Astrocyte (in vitro differentiated cells and primary cell): ENCODE results near the gene SDHAF1. TPM values are rescaled to one million over a fixed set of nuclear protein-coding genes. Genes with fewer than 3 reads are reported as not detected.

Experiments
- DNase-seq: peaks from one replicate; pipeline ENCODE4 v3.0.0-alpha.2; 2010; ENCODE audit warnings: low read depth
- FAIRE-seq: peaks from 2 replicates; lab custom pipeline; 2011; peaks lifted over from hg19 to GRCh38; lab: Jason Lieb, UNC
- H2AFZ ChIP-seq: 2 replicates; pipeline ENCODE4 v1.6.0; 2012; ENCODE audit warnings: low read depth, low read length, inconsistent platforms
- H3K27ac ChIP-seq: 2 replicates; pipeline ENCODE4 v1.5.1; 2011; ENCODE audit warnings: low read depth, low read length, inconsistent platforms
- H3K27me3 ChIP-seq: 2 replicates; pipeline ENCODE4 v1.6.0; 2011; ENCODE audit warnings: low read length, inconsistent platforms; ENCODE audit not compliant: insufficient read depth
- H3K36me3 ChIP-seq: 2 replicates; pipeline ENCODE4 v1.5.1; 2011; ENCODE audit warnings: low read length, inconsistent platforms; ENCODE audit not compliant: insufficient read depth
- H3K4me1 ChIP-seq: 2 replicates; pipeline ENCODE4 v1.5.1; 2011; ENCODE audit warnings: low read length, inconsistent platforms; ENCODE audit not compliant: insufficient read depth
- H3K4me2 ChIP-seq: 2 replicates; pipeline ENCODE4 v1.6.0; 2012; ENCODE audit warnings: low read length, inconsistent platforms
- H3K4me3 ChIP-seq: 2 replicates; pipeline ENCODE4 v1.5.1; 2011; ENCODE audit warnings: low read depth, mild to moderate bottlenecking, low read length, inconsistent platforms; ENCODE audit not compliant: insufficient read depth
- H3K79me2 ChIP-seq: 2 replicates; pipeline ENCODE4 v1.6.0; 2012; ENCODE audit warnings: mild to moderate bottlenecking, low read length, inconsistent platforms; ENCODE audit not compliant: insufficient read depth
- H3K9ac ChIP-seq: 2 replicates; pipeline ENCODE4 v1.6.0; 2012; ENCODE audit warnings: mild to moderate bottlenecking, low read length, inconsistent platforms
- H3K9me3 ChIP-seq: 2 replicates; pipeline ENCODE4 v1.5.1; 2012; ENCODE audit warnings: low read depth, mild to moderate bottlenecking, low read length, inconsistent platforms; ENCODE audit not compliant: insufficient read depth
- H4K20me1 ChIP-seq: 2 replicates; pipeline ENCODE4 v1.6.0; 2012; ENCODE audit warnings: low read length, inconsistent platforms; ENCODE audit not compliant: insufficient read depth
- H3K27ac Mint-ChIP-seq: one replicate; pipeline ENCODE4 v1.8.0; 2021; ENCODE audit warnings: mild to moderate bottlenecking, mixed read lengths; ENCODE audit not compliant: unreplicated experiment
- H3K27me3 Mint-ChIP-seq: one replicate; pipeline ENCODE4 v1.8.0; 2021; ENCODE audit warnings: low read depth, mixed read lengths; ENCODE audit not compliant: unreplicated experiment
- H3K36me3 Mint-ChIP-seq: one replicate; pipeline ENCODE4 v1.8.0; 2021; ENCODE audit warnings: low read depth, mixed read lengths; ENCODE audit not compliant: unreplicated experiment
- H3K4me1 Mint-ChIP-seq: one replicate; pipeline ENCODE4 v1.8.0; 2021; ENCODE audit warnings: low read depth, mixed read lengths; ENCODE audit not compliant: unreplicated experiment
- H3K4me3 Mint-ChIP-seq: one replicate; pipeline ENCODE4 v1.8.0; 2021; ENCODE audit warnings: mild to moderate bottlenecking, moderate library complexity, mixed read lengths; ENCODE audit not compliant: unreplicated experiment
- H3K9me3 Mint-ChIP-seq: one replicate; pipeline ENCODE4 v1.8.0; 2021; ENCODE audit warnings: mild to moderate bottlenecking, mixed read lengths; ENCODE audit not compliant: unreplicated experiment
- EZH2 ChIP-seq: IDR thresholded peaks from 2 replicates; pipeline ENCODE4 v1.6.1; 2012; ENCODE audit warnings: mild to moderate bottlenecking, low read length, inconsistent platforms; ENCODE audit not compliant: insufficient read depth
- total RNA-seq: library from RNA; stranded (reverse); gene quantifications from 2 replicates; pipeline ENCODE4 v1.2.1, GENCODE V29; 2021
- TF ChIP-seq, protein P1 (sequence below): IDR thresholded peaks from 2 replicates; pipeline ENCODE4 v1.5.1; 2011; ENCODE audit warnings: low read depth, mild to moderate bottlenecking, inconsistent platforms, low read length, moderate library complexity; ENCODE audit not compliant: insufficient read depth

SDHAF1 gene
- total RNA-seq, 1 donor from 2014 or later, result 8.8 TPM

DNA sequence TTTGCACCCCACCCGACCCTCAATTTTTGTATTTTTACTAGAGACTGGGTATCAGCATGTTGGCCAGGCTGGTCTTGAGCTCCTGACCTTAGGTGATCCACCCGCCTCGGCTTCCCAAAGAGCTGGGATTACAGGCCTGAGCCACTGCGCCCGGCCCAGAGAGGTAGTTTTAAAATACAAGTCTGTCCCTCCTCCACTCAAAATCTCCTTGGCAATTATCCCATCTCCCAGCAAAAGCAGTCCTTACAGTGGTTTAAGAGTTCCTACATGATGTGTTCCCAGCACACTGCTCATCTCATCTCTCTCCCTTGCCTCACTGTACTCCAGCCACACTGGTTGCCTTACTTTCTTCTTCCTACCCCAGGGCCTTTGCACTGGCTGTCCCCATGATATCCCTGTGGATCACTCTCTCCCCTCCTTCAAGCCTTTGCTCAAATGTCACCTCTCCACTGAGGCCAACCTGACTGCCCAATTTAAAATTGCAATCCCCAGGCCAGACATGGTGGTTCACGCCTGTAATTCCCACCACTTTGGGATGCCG, 34.5 kb upstream of the SDHAF1 start:
- Histone ChIP-seq H3K79me2 (no peaks in the 10 kb centered on the region), H3K4me1 (peaks cover 4% of the 10 kb centered on the region), H4K20me1 (no peaks in the 10 kb centered on the region), H3K27me3 (peaks cover 14% of the 10 kb centered on the region), H3K9me3 (no peaks in the 10 kb centered on the region), H2AFZ (no peak overlapping the region), H3K4me2 (no peak overlapping the region), H3K27ac (no peak overlapping the region), H3K36me3 (no peaks in the 10 kb centered on the region), H3K9ac (no peak overlapping the region), H3K4me3 (no peak overlapping the region)
- Mint-ChIP-seq H3K36me3 (peaks cover 7% of the 10 kb centered on the region), H3K27me3 (peaks cover 45% of the 10 kb centered on the region), H3K4me1 (no peaks in the 10 kb centered on the region), H3K9me3 (peaks cover 4% of the 10 kb centered on the region), H3K27ac (no peak overlapping the region), H3K4me3 (no peak overlapping the region)
- TF ChIP-seq, protein P1, sequence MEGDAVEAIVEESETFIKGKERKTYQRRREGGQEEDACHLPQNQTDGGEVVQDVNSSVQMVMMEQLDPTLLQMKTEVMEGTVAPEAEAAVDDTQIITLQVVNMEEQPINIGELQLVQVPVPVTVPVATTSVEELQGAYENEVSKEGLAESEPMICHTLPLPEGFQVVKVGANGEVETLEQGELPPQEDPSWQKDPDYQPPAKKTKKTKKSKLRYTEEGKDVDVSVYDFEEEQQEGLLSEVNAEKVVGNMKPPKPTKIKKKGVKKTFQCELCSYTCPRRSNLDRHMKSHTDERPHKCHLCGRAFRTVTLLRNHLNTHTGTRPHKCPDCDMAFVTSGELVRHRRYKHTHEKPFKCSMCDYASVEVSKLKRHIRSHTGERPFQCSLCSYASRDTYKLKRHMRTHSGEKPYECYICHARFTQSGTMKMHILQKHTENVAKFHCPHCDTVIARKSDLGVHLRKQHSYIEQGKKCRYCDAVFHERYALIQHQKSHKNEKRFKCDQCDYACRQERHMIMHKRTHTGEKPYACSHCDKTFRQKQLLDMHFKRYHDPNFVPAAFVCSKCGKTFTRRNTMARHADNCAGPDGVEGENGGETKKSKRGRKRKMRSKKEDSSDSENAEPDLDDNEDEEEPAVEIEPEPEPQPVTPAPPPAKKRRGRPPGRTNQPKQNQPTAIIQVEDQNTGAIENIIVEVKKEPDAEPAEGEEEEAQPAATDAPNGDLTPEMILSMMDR, result no peak
- DNase-seq, result no peak
- FAIRE-seq, result no peak

DNA sequence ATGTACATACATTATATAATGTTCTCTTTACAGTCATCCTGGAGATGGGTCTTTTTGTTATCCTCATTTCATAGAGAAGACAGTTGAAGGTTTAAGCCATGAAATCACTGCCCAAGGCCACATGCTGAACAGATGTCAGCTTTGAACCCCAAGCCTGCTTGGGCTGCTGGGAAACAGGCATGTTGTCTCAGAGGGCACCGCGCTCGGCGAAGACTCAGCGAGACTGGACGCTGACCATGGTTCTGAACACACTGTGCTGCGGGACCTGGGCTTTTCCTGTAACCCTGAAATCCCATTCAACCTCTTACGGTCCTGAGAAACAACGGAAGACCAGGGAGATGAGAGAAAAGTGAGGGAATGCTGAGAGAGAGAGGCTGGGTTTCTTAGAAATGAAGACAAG, 31.5 kb upstream of the SDHAF1 start:
- H3K4me1 Mint-ChIP-seq, result no peaks in the 10 kb centered on the region
- H3K4me1 ChIP-seq, result peaks cover 4% of the 10 kb centered on the region
- H3K9me3 ChIP-seq, result no peaks in the 10 kb centered on the region
- no peak overlapping the region for H3K4me3 Mint-ChIP-seq
- FAIRE-seq (no peak), DNase-seq (peak; percentile 39)
- no peaks in the 10 kb centered on the region for H3K79me2 ChIP-seq
- no peaks in the 10 kb centered on the region for H3K9me3 Mint-ChIP-seq
- H3K36me3 Mint-ChIP-seq, result peaks cover 2% of the 10 kb centered on the region
- H3K27ac ChIP-seq, result no peak overlapping the region
- no peak overlapping the region for H3K4me2 ChIP-seq
- H3K27me3 ChIP-seq, result peaks cover 11% of the 10 kb centered on the region
- no peak overlapping the region for H3K27ac Mint-ChIP-seq
- H3K27me3 Mint-ChIP-seq, result peaks cover 39% of the 10 kb centered on the region
- no peaks in the 10 kb centered on the region for H4K20me1 ChIP-seq
- no peak overlapping the region for H3K4me3 ChIP-seq
- no peak overlapping the region for H3K9ac ChIP-seq
- no peak overlapping the region for H2AFZ ChIP-seq
- TF ChIP-seq, protein P1, result no peak
- TF ChIP-seq EZH2, result no peak
- no peaks in the 10 kb centered on the region for H3K36me3 ChIP-seq

- FAIRE-seq (no peak), DNase-seq (no peak)
- no peak for TF ChIP-seq EZH2
- TF ChIP-seq, protein P1, result no peak
- peaks cover 32% of the 10 kb centered on the region for H3K27me3 Mint-ChIP-seq
- H3K4me3 ChIP-seq, result no peak overlapping the region
- H3K4me2 ChIP-seq, result no peak overlapping the region
- H4K20me1 ChIP-seq, result no peaks in the 10 kb centered on the region
- no peak overlapping the region for H3K4me3 Mint-ChIP-seq
- no peaks in the 10 kb centered on the region for H3K27me3 ChIP-seq
- no peak overlapping the region for H3K27ac ChIP-seq
- H3K36me3 ChIP-seq, result no peaks in the 10 kb centered on the region
- H3K9ac ChIP-seq, result no peak overlapping the region
- no peaks in the 10 kb centered on the region for H3K36me3 Mint-ChIP-seq
- no peak overlapping the region for H3K27ac Mint-ChIP-seq
- H3K9me3 Mint-ChIP-seq, result no peaks in the 10 kb centered on the region
- H3K4me1 ChIP-seq, result no peaks in the 10 kb centered on the region
- no peaks in the 10 kb centered on the region for H3K9me3 ChIP-seq
- no peaks in the 10 kb centered on the region for H3K79me2 ChIP-seq
- no peak overlapping the region for H2AFZ ChIP-seq
- H3K4me1 Mint-ChIP-seq, result no peaks in the 10 kb centered on the region
These were observed 28.2 kb upstream of the SDHAF1 start for GRCh38 chr19:35966771-35967170.
